Urothelium cell line (cell line): ENCODE results near the gene ZFPM1.

Experiments used
- DNase-seq: peaks from one replicate; pipeline ENCODE4 v3.0.0; 2011; ENCODE audit warnings: low spot score, mixed read lengths
- FAIRE-seq: peaks from 2 replicates; lab custom pipeline; 2011; peaks lifted over from hg19 to GRCh38; lab: Jason Lieb, UNC

ZFPM1 gene

DNA sequence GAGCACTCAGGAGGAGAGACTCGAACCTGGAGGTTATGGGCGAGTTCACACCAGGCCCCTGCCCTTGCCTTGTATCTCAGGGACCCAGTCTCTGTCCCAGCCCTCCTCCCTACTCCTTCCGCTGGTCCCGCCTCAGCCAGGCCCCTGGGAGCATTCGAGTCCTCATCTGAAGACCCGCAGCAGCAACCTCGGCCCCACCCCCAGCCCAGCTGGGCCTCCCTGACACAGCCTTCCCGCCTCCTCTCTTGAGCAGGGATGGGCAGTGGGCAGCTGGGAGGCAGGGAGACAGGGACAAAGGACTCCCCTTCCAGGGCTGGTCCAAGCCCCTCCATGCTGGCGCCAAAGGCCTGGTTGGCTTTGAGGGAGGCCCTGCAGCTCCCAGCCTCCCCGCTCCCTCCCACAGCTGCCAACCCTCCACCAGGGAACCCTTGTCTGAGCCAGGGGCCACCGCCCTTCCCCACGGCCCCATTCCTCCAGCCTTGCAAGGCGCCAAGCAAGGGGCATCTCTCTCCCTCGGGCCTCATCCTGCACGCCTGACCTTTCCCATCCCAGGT is 101.7 kb downstream of the ZFPM1 start:
- DNase-seq = no peak

DNA sequence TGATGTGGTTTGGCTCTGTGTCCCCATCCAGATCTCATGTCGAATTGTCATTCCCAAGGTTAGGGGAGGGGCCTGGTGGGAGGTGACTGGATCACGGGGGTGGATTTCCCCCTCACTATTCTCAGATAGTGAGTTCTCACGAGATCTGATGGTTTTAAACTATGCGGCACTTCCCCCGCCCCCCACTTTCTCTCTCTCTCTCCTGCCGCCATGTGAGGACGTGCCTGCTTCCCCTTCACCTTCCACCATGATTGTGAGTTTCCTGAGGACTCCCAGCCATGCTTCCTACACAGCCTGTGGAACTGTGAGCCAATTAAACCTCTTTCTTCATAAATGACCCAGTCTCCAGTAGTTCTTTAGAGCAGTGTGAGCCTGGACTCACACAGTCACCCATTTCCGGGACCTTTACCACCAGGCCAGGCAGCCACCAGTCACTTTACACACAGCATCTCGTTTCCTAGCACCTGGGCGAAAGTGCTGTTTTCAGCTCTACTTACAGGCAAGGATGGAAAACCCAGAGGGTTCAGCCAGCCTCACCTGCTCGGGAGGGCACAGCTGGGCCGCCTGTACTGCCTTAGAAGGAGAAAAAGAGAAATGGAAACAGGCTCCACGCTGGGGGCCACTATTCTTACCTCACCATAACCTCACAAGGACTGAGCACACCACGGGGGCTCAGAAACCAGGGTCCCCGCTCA is 103.4 kb downstream of the ZFPM1 start:
- DNase-seq (no peak), FAIRE-seq (no peak)

More for the DNA sequence above, 101.7 kb downstream of the ZFPM1 start:
- no peak for FAIRE-seq

DNA sequence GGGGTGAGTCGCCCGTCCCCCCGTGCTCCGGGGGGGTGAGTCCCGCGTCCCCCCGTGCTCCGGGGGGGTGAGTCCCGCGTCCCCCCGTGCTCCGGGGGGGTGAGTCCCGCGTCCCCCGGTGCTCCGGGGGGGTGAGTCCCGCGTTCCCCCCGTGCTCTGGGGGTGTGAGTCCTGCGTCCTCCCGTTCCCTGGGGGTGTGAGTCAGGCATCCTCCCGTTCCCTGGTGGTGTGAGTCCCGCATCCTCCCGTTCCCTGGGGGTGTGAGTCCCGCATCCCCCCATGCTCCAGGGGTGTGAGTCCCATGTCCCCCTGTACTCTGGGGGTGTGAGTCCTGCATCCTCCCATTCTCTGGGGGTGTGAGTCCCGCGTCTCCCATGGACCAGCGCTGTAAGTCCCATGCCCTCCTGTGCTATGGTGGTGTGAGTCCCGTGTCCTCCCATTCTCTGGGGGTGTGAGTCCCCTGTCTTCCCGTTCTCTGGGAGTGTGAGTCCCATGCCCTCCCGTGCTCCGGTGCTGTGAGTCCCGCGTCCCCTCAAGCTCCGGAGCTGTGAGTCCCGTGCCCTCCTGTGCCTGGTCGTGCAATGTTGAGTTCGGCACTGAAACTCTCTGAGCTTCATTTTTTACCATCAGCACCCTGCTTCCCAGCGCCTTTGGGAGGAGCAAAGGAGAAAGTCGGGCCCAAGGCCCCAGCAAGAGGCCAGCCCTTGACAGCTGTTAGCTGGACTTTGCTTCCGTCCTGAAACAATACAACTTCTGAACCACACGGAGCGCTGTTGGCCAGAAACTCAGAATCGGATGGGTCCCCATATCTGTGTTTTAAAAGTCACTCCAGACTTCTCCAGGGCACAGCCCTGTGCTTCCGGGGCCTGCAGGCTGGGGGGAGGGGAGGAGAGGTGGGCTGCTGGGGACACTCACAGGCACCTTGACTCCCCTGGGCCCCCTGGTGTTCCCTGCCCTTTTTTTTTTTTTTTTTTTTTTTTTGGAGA is 105.7 kb downstream of the ZFPM1 start:
- peak; percentile 64 for DNase-seq
- FAIRE-seq = no peak

DNA sequence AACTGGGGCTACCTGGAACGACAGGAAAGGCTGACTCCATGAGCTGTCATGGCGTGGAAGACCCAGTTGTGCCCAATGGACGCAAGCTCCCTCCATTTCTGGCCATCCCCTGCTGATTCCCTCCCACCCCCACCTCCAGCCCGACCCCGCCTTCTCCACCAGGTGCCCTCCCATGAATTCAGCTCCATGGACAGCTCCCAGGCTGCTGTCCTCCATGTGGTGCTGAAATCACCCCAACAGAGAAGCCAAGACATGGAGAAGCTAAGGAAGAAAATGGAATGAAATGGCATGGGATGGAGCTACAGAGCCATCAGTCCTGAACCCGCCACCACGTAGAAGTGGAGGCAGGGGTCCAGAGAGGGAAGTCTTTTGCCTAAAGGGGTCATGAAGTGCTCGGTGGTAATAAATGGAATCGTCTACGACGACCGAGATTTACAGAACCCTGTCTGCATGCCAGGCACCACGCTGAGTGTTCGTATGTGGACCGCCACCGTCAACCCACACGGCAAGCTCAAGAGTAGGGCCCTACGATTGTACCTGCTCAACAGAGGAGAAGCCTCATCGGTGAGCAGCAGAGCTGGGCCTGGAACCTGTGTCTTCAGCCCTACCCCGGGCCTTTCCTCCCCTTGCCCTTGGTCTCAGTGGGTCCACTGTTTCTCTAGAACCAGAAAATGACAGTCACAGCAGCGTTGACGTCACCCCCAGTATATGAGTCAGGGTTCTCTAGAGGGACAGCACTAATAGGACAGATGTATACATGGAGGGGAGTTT is 107.8 kb downstream of the ZFPM1 start:
- no peak for FAIRE-seq

GRCh38 chr16:88561485-88562359 is 108.6 kb downstream of the ZFPM1 start:
- DNase-seq (peak; percentile 74), FAIRE-seq (no peak)

More for the DNA sequence above, 107.8 kb downstream of the ZFPM1 start:
- DNase-seq = peak; percentile 52

DNA sequence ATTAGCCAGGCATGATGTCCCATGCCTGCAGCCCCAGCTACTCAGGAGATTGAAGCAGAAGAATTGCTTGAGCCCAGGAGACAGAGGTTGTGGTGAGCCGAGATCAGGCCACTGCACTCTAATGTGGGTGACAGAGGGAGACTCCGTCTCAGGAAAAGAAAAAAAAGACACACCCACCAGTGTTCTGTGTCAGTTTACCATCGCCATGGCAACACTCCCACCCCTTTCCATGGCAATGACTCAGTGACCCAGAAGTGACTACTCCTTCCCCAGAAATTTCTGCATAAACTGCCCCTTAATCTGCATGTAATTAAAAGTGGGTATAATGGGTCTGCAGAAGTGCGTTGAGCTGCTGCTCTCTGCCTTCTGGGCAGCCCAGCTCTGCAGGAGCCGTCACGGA is 113.1 kb downstream of the ZFPM1 start:
- DNase-seq (no peak), FAIRE-seq (no peak)

DNA sequence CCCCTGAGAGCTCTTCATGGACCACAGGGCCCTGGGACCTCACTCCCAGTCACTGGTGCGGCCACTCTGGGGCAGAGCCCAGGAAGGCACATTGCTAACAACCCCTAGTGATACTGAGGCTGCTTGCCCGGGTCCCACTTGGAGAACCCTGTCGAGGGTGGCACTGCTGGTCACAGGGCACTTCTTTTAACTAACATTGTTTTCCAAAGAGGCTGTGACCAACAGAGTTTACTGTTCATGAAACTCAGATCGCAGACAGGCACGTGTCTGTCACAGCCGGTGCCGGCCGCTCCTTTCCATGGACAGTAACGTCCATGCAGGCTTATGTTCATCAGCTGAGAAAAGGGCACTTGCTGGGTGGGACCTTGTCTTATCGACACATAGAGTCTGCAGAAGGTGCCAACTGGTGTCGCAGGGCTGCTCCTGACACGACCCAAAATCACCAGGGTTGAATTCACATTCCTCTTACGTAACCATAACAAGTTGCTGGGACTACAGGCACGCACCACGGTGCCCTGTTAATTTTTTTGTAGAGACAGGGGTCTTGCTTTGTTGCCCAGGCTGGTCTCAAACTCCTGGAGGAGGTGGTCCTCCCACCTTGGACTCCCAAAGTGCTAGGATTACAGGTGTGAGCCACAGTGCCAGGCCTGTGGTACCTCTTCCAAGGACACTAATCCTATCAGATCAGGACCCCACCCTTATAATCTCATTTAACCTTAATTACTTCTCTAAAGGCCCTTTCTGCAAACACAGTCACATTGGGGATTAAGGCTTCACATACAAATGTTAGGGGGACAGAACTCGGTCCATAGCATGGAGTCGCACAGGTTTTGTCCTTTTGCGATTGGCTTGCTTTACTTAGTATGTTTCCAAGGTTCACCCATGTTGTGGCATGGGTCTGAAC is 115.9 kb downstream of the ZFPM1 start:
- FAIRE-seq (no peak), DNase-seq (no peak)

GRCh38 chr16:88569614-88569984 is 116.5 kb downstream of the ZFPM1 start:
- DNase-seq (peak; percentile 18), FAIRE-seq (no peak)

DNA sequence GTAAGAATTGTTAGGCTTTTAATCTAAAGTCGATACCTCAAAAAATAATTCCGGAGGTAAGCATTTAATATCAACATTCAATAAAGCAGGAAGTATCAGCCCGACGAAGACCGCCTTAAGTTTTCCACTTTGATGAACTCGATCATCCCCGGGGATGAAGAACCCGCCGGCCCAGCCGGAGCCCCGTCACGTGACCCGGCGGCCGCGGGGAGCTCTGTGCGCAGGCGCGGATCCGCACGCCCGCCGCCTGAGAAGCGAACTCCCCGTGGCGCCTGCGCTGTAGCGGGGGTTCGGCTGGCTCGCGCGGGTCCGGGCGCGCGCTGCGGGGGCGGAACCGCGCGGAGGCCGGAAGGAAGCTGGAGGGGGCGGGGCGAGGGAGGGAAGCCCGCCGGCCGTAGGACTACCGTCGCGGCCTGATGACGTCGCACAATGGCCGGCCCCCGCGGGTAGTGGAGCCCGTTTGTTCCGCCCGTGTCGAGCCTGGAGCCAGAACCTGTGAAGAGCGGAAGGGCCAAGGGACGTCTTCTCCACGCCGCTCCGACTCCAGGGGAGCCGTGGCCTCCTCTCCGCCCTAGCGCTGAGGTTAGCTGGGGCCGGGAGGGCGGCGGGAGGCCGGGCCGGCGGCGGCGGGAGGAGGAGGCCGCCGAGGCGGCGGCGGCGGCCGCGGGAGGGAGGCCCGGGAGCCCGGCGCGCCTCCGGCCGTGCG is 117.1 kb downstream of the ZFPM1 start, which contains the start of gene ZC3H18:
ZC3H18 (plus strand) TSS at position 419 of the 706 bp plus-strand sequence. CDS start 6,721 bp downstream, outside the sequence.
- FAIRE-seq = peak; percentile 79

DNA sequence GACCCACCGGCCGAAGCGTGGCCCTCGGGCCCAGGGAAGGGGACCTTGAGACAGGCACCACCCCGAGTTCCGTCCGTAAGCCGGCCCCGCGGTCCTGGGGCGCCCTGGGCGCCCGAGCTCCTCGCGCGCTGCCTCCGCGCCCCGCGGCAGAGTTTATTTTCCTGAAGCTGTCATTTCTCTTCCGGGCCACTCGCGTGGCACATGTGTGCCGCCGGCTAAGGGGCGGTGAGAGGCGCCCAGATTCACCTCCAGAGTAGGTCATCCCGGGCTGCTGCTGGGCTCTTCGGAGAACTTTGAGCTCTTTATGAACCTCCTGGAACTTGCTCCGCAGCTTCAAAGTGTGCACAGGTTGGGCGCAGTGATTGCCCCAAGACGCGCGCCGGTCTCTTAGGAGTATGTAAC is 117.6 kb downstream of the ZFPM1 start:
- FAIRE-seq = no peak
- DNase-seq = no peak

More for the DNA sequence above, 117.1 kb downstream of the ZFPM1 start, which contains the start of gene ZC3H18:
- DNase-seq = peak; percentile 100

GRCh38 chr16:88575251-88575650 is 122.2 kb downstream of the ZFPM1 start:
- FAIRE-seq (no peak), DNase-seq (no peak)

DNA sequence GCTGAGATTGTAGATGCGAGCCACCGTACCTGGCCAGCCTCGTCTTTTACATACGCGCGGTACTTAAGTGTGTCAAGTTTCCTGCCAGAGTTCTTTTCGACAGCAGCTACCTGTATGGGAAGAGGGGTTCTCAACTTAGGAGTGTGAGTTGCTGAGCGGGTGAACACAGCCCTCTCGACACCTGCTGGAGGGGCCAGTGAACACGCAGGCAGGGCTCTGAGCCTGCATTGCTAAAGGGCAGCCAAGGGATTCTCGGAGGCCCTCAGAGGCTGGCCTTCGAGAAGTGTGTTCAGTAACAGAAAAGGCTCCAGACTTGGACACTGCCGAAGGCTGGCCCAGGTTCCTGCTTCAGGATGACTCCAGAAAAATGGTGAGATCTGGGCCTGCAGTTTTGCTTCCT is 123.2 kb downstream of the ZFPM1 start:
- DNase-seq = no peak
- FAIRE-seq = no peak

DNA sequence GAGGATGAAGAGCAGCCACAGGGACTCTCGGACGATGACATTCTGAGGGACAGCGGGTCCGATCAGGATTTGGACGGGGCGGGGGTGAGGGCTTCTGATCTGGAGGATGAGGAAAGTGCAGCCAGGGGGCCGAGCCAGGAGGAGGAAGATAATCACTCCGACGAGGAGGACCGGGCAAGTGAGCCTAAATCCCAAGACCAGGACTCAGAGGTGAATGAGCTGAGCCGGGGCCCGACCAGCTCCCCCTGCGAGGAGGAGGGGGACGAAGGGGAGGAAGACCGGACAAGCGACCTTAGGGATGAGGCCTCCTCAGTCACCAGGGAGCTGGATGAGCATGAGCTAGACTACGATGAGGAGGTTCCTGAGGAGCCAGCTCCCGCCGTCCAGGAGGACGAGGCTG is 124.1 kb downstream of the ZFPM1 start:
- no peak for DNase-seq
- FAIRE-seq = no peak

- no peak for DNase-seq
- no peak for FAIRE-seq
Observed at GRCh38 chr16:88578446-88579313, 125.6 kb downstream of the ZFPM1 start.

DNA sequence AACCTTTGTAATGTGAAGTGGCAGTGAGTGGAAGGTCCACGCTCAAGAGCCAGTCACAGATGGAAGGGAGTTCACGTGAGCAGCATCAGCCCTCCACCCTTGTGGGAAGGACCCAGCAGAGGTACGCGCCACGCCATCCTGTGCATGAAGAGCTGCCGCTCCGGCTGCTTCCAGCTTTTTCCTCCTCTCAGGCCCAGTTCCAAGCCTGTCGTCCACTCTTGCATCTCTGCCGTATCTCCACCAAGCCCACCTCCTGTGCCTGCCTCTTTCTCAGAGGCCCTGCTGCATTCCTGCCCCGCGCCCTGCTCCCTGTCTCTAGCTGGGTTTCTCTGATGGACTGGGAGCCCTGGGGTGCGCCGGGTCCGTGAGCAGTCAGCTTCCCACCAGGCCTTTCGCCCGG is 127.3 kb downstream of the ZFPM1 start:
- DNase-seq = no peak
- FAIRE-seq = no peak

DNA sequence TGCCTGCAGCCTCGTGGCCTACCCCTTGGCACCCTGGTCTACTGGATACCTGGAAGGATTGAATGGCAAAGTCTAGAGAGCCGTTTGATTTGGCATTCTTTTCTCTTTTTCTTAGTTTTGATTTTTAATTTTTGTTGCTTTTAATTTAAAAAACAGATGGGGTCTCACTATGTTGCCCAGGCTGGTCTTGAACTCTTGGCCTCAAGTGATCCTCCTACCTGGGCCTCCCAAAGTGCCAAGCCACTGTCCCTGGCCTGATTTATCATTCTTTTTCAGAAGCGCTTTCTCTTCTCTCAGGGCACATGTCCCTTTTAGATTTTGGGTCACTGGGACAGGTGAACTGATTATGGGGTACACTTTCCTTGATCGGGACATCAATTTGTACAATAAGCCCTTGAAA is 128.0 kb downstream of the ZFPM1 start:
- no peak for DNase-seq
- FAIRE-seq = no peak

DNA sequence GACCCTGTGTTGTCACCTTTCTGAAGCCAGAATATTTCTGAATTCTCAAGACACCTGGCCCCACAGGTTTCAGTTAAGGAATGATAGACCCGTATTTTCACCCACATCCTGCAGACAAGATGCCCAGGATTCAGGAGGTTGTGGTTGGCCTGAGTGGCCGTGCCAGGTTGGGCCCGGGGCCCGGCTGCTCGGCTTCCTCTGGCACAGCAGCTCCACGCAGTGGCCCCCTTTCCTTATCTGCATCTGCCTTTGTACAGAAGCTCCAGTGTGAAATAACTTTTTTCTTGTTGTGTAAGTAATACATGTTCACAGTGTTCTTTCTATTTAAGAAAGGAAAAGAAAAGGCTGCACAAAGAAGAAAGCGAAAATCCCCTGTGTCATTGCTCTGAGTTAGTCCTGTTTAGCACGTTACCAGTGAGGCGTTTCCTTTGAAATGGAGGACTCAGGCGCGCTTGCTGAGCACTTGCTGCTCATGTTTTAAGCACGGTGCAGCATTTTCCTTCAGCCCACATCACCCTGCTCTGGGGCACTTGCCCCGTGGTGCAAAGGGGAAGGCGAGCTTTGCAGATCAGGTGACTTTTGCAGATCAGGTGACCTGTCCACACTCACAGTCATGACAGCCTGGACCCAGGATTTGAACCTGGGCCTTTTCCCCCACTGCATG is 130.0 kb downstream of the ZFPM1 start:
- DNase-seq (no peak), FAIRE-seq (no peak)
